ENCODE data around the gene ZFTA. TPM values are rescaled to one million over a fixed set of nuclear protein-coding genes. Genes with fewer than 3 reads are reported as not detected.

The ZFTA gene
- total and polyA plus RNA-seq, 4 donors: 1.7 to 12.1 (median 6.8) TPM

DNA sequence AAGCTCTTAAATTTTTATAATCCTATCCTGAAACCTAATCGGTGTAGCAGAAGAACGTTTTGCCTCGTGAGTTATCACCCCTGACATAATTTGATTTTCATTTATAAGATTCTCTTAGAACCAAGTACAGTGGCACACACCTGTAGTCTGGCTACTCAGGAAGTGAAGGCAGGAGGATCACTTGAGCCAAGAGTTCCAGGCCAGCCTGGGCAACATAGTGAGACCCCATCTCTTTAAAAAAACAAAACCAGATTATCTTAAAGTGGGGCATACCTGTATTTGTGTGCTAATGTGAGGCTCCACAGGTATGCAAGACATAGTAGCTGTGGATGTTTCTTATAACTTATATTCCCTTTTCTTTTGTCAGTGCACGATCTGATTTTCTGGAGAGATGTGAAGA, 19.0 kb downstream of the ZFTA start:
- WGBS: 93% methylated on average over 4 of the region's 4 CpGs

DNA sequence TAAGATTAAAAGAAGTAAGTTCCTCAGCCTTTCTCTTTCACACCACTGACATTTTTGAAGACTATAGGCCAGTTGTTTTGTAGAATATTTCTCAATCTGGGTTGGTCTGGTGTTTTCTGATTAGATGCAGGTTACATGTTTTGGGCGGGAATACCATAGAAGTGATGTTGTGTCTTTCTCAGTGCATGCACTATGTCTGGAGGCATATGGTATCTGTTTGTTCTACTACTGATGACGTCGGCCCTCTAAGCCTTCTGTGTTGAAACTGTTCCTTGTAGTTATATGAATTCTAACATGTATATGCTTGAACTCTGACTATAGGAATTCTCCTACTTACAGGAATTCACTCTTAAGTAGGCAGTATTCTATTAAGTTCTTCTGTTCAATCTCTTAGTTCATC, 21.6 kb downstream of the ZFTA start:
- Histone ChIP-seq H3K9me3 (ENCODE audit: control insufficient read depth in 4 of 4, low read length in 3 of 4) (no peaks in the 10 kb centered on the region), H3K27me3 (ENCODE audit: control insufficient read depth in 4 of 4, insufficient read depth in 4 of 4, low read length in 3 of 4) (no peaks in the 10 kb centered on the region), H3K4me3 (ENCODE audit: low read depth in 1 of 3, low read length in 3 of 3) (no peak overlapping the region), H3K27ac (ENCODE audit: low read depth in 1 of 2, low read length in 2 of 2) (no peak overlapping the region), H3K9ac (ENCODE audit: low read depth in 1 of 2, low read length in 2 of 2) (no peak overlapping the region), H3K36me3 (ENCODE audit: control insufficient read depth in 4 of 4, insufficient read depth in 3 of 4, low read depth in 1 of 4, low read length in 3 of 4) (peaks cover 3 to 10% (median 6%) of the 10 kb centered on the region in 4 donors), H3K4me1 (ENCODE audit: control insufficient read depth in 4 of 4, insufficient read depth in 4 of 4, low read length in 3 of 4) (peaks cover 0 to 4% (median 0%) of the 10 kb centered on the region in 4 donors)
- no peak for TF ChIP-seq EGR1 (IDR thresholded peaks at IDR 0.05; ENCODE audit: low read depth in 2 of 2)
- no peak for TF ChIP-seq RAD21 (IDR thresholded peaks at IDR 0.05)
- TF ChIP-seq YY1 (IDR thresholded peaks at IDR 0.05): no peak
- no peak for TF ChIP-seq JUND (IDR thresholded peaks at IDR 0.05)
- TF ChIP-seq CTCF (IDR thresholded peaks at IDR 0.05; ENCODE audit: low read depth, low read length, missing input control): no peak
- TF ChIP-seq, protein P1, sequence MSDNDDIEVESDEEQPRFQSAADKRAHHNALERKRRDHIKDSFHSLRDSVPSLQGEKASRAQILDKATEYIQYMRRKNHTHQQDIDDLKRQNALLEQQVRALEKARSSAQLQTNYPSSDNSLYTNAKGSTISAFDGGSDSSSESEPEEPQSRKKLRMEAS (IDR thresholded peaks at IDR 0.05): no peak
- TF ChIP-seq, protein P2, sequence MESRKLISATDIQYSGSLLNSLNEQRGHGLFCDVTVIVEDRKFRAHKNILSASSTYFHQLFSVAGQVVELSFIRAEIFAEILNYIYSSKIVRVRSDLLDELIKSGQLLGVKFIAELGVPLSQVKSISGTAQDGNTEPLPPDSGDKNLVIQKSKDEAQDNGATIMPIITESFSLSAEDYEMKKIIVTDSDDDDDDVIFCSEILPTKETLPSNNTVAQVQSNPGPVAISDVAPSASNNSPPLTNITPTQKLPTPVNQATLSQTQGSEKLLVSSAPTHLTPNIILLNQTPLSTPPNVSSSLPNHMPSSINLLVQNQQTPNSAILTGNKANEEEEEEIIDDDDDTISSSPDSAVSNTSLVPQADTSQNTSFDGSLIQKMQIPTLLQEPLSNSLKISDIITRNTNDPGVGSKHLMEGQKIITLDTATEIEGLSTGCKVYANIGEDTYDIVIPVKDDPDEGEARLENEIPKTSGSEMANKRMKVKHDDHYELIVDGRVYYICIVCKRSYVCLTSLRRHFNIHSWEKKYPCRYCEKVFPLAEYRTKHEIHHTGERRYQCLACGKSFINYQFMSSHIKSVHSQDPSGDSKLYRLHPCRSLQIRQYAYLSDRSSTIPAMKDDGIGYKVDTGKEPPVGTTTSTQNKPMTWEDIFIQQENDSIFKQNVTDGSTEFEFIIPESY (IDR thresholded peaks at IDR 0.05): no peak
- TF ChIP-seq GABPA (IDR thresholded peaks at IDR 0.05 in 1 of 2, conservative IDR thresholded peaks at IDR 0.05 in 1 of 2): no peak
- TF ChIP-seq SP1 (IDR thresholded peaks at IDR 0.05): no peak
- no peak for TF ChIP-seq HNF4A (conservative IDR thresholded peaks at IDR 0.05)
- 89% methylated on average over 3 of the region's 3 CpGs for WGBS
- no peak for DNase-seq (ENCODE audit: low spot score)

More for the DNA sequence above, 19.0 kb downstream of the ZFTA start:
- Histone ChIP-seq H3K27ac (ENCODE audit: low read depth in 1 of 2, low read length in 2 of 2) (no peak overlapping the region), H3K36me3 (ENCODE audit: control insufficient read depth in 4 of 4, insufficient read depth in 3 of 4, low read depth in 1 of 4, low read length in 3 of 4) (peaks cover 4 to 12% (median 10%) of the 10 kb centered on the region in 4 donors), H3K4me1 (ENCODE audit: control insufficient read depth in 4 of 4, insufficient read depth in 4 of 4, low read length in 3 of 4) (peaks cover 0 to 4% (median 0%) of the 10 kb centered on the region in 4 donors), H3K9ac (ENCODE audit: low read depth in 1 of 2, low read length in 2 of 2) (no peak overlapping the region), H3K27me3 (ENCODE audit: control insufficient read depth in 4 of 4, insufficient read depth in 4 of 4, low read length in 3 of 4) (no peaks in the 10 kb centered on the region), H3K9me3 (ENCODE audit: control insufficient read depth in 4 of 4, low read length in 3 of 4) (no peaks in the 10 kb centered on the region), H3K4me3 (ENCODE audit: low read depth in 1 of 3, low read length in 3 of 3) (no peak overlapping the region)
- DNase-seq (ENCODE audit: low spot score): no peak
- no peak for TF ChIP-seq CTCF (IDR thresholded peaks at IDR 0.05; ENCODE audit: low read depth, low read length, missing input control)
- TF ChIP-seq EGR1 (IDR thresholded peaks at IDR 0.05; ENCODE audit: low read depth in 2 of 2): no peak
